Activated CD4-positive, alpha-beta memory T cell treated with anti-CD3 and anti-CD28 coated beads, Interleukin-2, amount 10 ng/mL, durations not matched to agents 7 days and 5 days (primary cell): ENCODE results near the gene YOD1. TPM values are rescaled to one million over a fixed set of nuclear protein-coding genes. Genes with fewer than 3 reads are reported as not detected.

Experiments used
- CTCF ChIA-PET: fragments of 350-600 bp; sonication (Branson Sonifier 250); formaldehyde crosslinking; loops from one replicate; lab custom pipeline; 2021; ENCODE audit warnings: antibody characterized with exemption, inconsistent platforms; lab: Charles Lee
- POLR2A ChIA-PET: fragments of 350-600 bp; sonication (Branson Sonifier 250); formaldehyde crosslinking; loops from one replicate; lab custom pipeline; 2021; ENCODE audit warnings: antibody characterized with exemption; lab: Charles Lee
- DNase-seq: peaks from one replicate; pipeline ENCODE4 v3.0.0-alpha.2; 2020
- H3K27ac Mint-ChIP-seq: one replicate; pipeline ENCODE4 v1.8.0; 2021; ENCODE audit warnings: mild to moderate bottlenecking, mixed read lengths
- H3K27me3 Mint-ChIP-seq: one replicate; pipeline ENCODE4 v1.8.0; 2021; ENCODE audit warnings: mixed read lengths
- H3K36me3 Mint-ChIP-seq: one replicate; pipeline ENCODE4 v1.8.0; 2021; ENCODE audit warnings: low read depth, mixed read lengths
- H3K4me1 Mint-ChIP-seq: one replicate; pipeline ENCODE4 v1.8.0; 2021; ENCODE audit warnings: mixed read lengths
- H3K4me3 Mint-ChIP-seq: one replicate; pipeline ENCODE4 v1.8.0; 2021; ENCODE audit warnings: mild to moderate bottlenecking, mixed read lengths
- H3K9me3 Mint-ChIP-seq: one replicate; pipeline ENCODE4 v1.8.0; 2021; ENCODE audit warnings: mixed read lengths
- total RNA-seq, 2 experiments: library from RNA; stranded (reverse); gene quantifications; one replicate each; pipeline ENCODE4 v1.2.3, GENCODE V29; 2021

YOD1 gene
- total RNA-seq, 2 experiments from 2014 or later, result 9.1 to 9.4 TPM

DNA sequence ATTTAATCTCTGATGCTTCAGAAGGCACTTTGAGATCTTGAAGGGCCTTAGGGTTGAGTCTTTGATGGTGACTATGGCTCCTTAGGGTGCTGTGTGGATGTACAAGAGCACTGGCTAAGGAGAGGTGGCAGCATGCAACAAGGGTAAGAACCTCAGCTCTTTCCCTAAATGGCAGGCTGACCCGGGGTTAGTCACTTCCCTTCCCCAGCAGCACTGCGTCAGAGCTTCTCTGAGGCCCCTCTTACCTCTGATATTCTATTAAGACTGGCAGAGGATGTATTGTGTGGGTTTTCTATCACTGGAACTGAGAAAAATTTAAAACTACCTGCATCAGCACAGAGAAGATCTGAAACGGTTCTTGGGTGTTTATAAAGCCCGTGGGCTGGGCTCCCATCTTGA is 30.3 kb downstream of the YOD1 start:
- H3K27ac Mint-ChIP-seq, result no peak overlapping the region
- H3K4me1 Mint-ChIP-seq, result peaks cover 6% of the 10 kb centered on the region
- H3K9me3 Mint-ChIP-seq, result no peaks in the 10 kb centered on the region
- no peaks in the 10 kb centered on the region for H3K36me3 Mint-ChIP-seq
- peaks cover 23% of the 10 kb centered on the region for H3K27me3 Mint-ChIP-seq
- DNase-seq, result no peak
- CTCF ChIA-PET, result no interaction called here
- H3K4me3 Mint-ChIP-seq, result no peak overlapping the region
- POLR2A ChIA-PET, result interaction anchor here (0.7 kb wide), 1 partner anchor 8 kb away, joined by 3 read pairs; no protein-coding TSS in a partner anchor

GRCh38 chr1:207020065-207020708 is 30.8 kb downstream of the YOD1 start:
- no peak overlapping the region for H3K27ac Mint-ChIP-seq
- peaks cover 18% of the 10 kb centered on the region for H3K27me3 Mint-ChIP-seq
- no peaks in the 10 kb centered on the region for H3K36me3 Mint-ChIP-seq
- no peak for DNase-seq
- CTCF ChIA-PET, result no interaction called here
- peaks cover 6% of the 10 kb centered on the region for H3K4me1 Mint-ChIP-seq
- no peaks in the 10 kb centered on the region for H3K9me3 Mint-ChIP-seq
- no peak overlapping the region for H3K4me3 Mint-ChIP-seq
- POLR2A ChIA-PET, result interaction anchor here (0.7 kb wide), 1 partner anchor 9 kb away, joined by 3 read pairs; no protein-coding TSS in a partner anchor

GRCh38 chr1:207019661-207020060 is 31.3 kb downstream of the YOD1 start:
- POLR2A ChIA-PET, result no interaction called here
- no peaks in the 10 kb centered on the region for H3K36me3 Mint-ChIP-seq

GRCh38 chr1:207019161-207019560 is 31.8 kb downstream of the YOD1 start:
- no peaks in the 10 kb centered on the region for H3K36me3 Mint-ChIP-seq
- POLR2A ChIA-PET, result no interaction called here
- no peak overlapping the region for H3K27ac Mint-ChIP-seq
- H3K27me3 Mint-ChIP-seq, result peaks cover 25% of the 10 kb centered on the region
- H3K9me3 Mint-ChIP-seq, result no peaks in the 10 kb centered on the region
- peaks cover 6% of the 10 kb centered on the region for H3K4me1 Mint-ChIP-seq
- no peak for DNase-seq
- H3K4me3 Mint-ChIP-seq, result no peak overlapping the region
- CTCF ChIA-PET, result interaction anchor here (0.6 to 1.8 kb wide), 2 partner anchors 14 to 502 kb away, joined by 4 to 7 read pairs; no protein-coding TSS in a partner anchor

More at GRCh38 chr1:207019661-207020060, 31.3 kb downstream of the YOD1 start:
- Mint-ChIP-seq H3K9me3 (no peaks in the 10 kb centered on the region), H3K4me1 (peaks cover 6% of the 10 kb centered on the region), H3K27me3 (peaks cover 21% of the 10 kb centered on the region), H3K4me3 (no peak overlapping the region), H3K27ac (no peak overlapping the region)
- no peak for DNase-seq
- CTCF ChIA-PET, result interaction anchor here (0.6 kb wide), 1 partner anchor 501 kb away, joined by 4 read pairs; no protein-coding TSS in a partner anchor

GRCh38 chr1:207018707-207019106 is 32.3 kb downstream of the YOD1 start:
- H3K27me3 Mint-ChIP-seq, result peaks cover 29% of the 10 kb centered on the region
- ChIA-PET POLR2A (no interaction called here), CTCF (interaction anchor here (1.8 kb wide), 1 partner anchor 13 kb away, joined by 7 read pairs; no protein-coding TSS in a partner anchor)

GRCh38 chr1:207017615-207018559 is 33.1 kb downstream of the YOD1 start:
- Mint-ChIP-seq H3K9me3 (no peaks in the 10 kb centered on the region), H3K27ac (no peak overlapping the region), H3K4me3 (no peak overlapping the region), H3K4me1 (peaks cover 6% of the 10 kb centered on the region), H3K36me3 (no peaks in the 10 kb centered on the region), H3K27me3 (peaks cover 36% of the 10 kb centered on the region)
- POLR2A ChIA-PET, result no interaction called here
- CTCF ChIA-PET, result interaction anchor here (0.9 to 1.8 kb wide), 2 partner anchors 13 to 25 kb away, joined by 3 to 7 read pairs; no protein-coding TSS in a partner anchor
- no peak for DNase-seq

More at GRCh38 chr1:207018707-207019106, 32.3 kb downstream of the YOD1 start:
- Mint-ChIP-seq H3K27ac (no peak overlapping the region), H3K9me3 (no peaks in the 10 kb centered on the region), H3K4me1 (peaks cover 6% of the 10 kb centered on the region), H3K4me3 (no peak overlapping the region), H3K36me3 (no peaks in the 10 kb centered on the region)
- DNase-seq, result no peak

GRCh38 chr1:207015791-207016190 is 35.2 kb downstream of the YOD1 start:
- Mint-ChIP-seq H3K27ac (no peak overlapping the region), H3K9me3 (no peaks in the 10 kb centered on the region), H3K4me3 (no peak overlapping the region), H3K36me3 (no peaks in the 10 kb centered on the region), H3K27me3 (peaks cover 51% of the 10 kb centered on the region), H3K4me1 (peaks cover 5% of the 10 kb centered on the region)
- ChIA-PET POLR2A (no interaction called here), CTCF (interaction anchor here (1.6 to 1.7 kb wide), 2 partner anchors 12 to 34 kb away, joined by 3 to 6 read pairs; no protein-coding TSS in a partner anchor)
- DNase-seq, result no peak

- H3K27me3 Mint-ChIP-seq, result peaks cover 53% of the 10 kb centered on the region
- ChIA-PET CTCF (interaction anchor here (1.6 to 1.7 kb wide), 2 partner anchors 11 to 35 kb away, joined by 3 to 6 read pairs; no protein-coding TSS in a partner anchor), POLR2A (no interaction called here)
- H3K9me3 Mint-ChIP-seq, result no peaks in the 10 kb centered on the region
- no peaks in the 10 kb centered on the region for H3K36me3 Mint-ChIP-seq
- H3K4me1 Mint-ChIP-seq, result peaks cover 4% of the 10 kb centered on the region
- DNase-seq, result no peak
- no peak overlapping the region for H3K4me3 Mint-ChIP-seq
- H3K27ac Mint-ChIP-seq, result no peak overlapping the region
These were observed 36.3 kb downstream of the YOD1 start for GRCh38 chr1:207014728-207015127.

DNA sequence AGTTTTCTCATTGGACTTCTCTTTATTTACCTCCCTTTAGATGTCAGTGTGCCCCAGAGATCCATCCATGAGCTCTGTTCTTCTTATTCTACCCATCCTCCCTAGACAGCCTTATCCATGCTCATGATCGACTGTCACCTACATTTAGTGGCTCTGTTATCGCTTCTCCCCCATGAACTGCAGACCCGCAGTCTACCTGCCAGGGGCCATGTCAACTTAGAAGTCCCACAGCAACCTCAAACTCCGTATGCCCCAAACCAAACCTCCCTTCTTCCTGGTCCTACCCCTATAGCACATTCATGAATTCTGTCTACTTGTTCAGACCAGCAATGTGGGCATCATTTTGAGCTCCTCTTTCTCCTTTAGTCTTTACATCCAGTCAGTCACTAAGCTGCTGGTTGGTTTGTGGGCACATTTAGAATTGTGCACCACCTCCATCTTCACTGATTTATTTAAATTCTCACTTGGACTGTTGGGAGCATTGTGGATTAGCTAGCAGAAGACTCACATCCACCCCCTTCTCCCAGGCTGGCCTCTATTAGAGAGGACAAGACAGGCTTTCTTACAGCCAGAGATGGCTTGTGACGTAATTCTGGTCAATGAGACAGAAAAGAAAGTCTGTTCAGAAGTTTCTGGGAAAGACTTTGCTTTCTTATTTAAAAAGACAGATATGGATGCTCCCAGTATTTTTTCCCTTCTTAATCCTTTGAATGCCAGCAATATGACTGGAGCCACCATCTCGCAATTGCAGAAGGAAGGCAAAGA is 37.5 kb downstream of the YOD1 start:
- no peak overlapping the region for H3K4me3 Mint-ChIP-seq
- H3K4me1 Mint-ChIP-seq, result peaks cover 4% of the 10 kb centered on the region
- no peaks in the 10 kb centered on the region for H3K36me3 Mint-ChIP-seq
- DNase-seq, result no peak
- no peaks in the 10 kb centered on the region for H3K9me3 Mint-ChIP-seq
- POLR2A ChIA-PET, result no interaction called here
- no peak overlapping the region for H3K27ac Mint-ChIP-seq
- CTCF ChIA-PET, result interaction anchor here (0.8 kb wide), 1 partner anchor 31 kb away, joined by 3 read pairs; no protein-coding TSS in a partner anchor
- H3K27me3 Mint-ChIP-seq, result peaks cover 54% of the 10 kb centered on the region

GRCh38 chr1:207010726-207011125 is 40.3 kb downstream of the YOD1 start:
- no peaks in the 10 kb centered on the region for H3K4me1 Mint-ChIP-seq
- no peak overlapping the region for H3K4me3 Mint-ChIP-seq
- H3K36me3 Mint-ChIP-seq, result no peaks in the 10 kb centered on the region
- ChIA-PET POLR2A (interaction anchor here (0.6 kb wide), 1 partner anchor 13 kb away, joined by 3 read pairs; no protein-coding TSS in a partner anchor), CTCF (interaction anchor here (0.7 kb wide), 1 partner anchor 98 kb away, joined by 3 read pairs; no protein-coding TSS in a partner anchor)
- no peaks in the 10 kb centered on the region for H3K9me3 Mint-ChIP-seq
- no peak for DNase-seq
- H3K27me3 Mint-ChIP-seq, result peaks cover 59% of the 10 kb centered on the region
- no peak overlapping the region for H3K27ac Mint-ChIP-seq

DNA sequence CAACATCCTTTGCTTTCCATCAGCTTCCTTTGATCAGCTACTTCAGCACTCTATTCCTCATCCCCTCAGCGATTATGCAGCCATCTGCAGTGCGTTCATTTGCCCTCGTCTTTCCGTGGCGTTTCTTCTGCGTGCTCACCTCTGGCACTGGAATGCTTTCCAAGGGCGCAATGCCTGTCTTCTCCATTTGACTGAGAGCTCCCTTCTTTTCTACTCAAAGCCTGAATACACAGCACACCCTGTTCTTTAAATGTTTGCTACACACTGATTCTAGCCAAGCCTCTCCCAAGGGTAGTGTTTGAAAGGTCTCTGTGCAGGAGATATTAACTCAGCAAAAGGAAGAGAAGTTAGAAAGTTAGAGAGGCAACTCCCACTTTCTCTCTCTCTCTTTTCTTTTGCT is 41.1 kb downstream of the YOD1 start:
- ChIA-PET POLR2A (no interaction called here), CTCF (no interaction called here)
- no peak for DNase-seq
- no peaks in the 10 kb centered on the region for H3K4me1 Mint-ChIP-seq
- H3K27me3 Mint-ChIP-seq, result peaks cover 62% of the 10 kb centered on the region
- H3K36me3 Mint-ChIP-seq, result no peaks in the 10 kb centered on the region
- H3K4me3 Mint-ChIP-seq, result no peak overlapping the region
- H3K27ac Mint-ChIP-seq, result no peak overlapping the region
- H3K9me3 Mint-ChIP-seq, result no peaks in the 10 kb centered on the region

DNA sequence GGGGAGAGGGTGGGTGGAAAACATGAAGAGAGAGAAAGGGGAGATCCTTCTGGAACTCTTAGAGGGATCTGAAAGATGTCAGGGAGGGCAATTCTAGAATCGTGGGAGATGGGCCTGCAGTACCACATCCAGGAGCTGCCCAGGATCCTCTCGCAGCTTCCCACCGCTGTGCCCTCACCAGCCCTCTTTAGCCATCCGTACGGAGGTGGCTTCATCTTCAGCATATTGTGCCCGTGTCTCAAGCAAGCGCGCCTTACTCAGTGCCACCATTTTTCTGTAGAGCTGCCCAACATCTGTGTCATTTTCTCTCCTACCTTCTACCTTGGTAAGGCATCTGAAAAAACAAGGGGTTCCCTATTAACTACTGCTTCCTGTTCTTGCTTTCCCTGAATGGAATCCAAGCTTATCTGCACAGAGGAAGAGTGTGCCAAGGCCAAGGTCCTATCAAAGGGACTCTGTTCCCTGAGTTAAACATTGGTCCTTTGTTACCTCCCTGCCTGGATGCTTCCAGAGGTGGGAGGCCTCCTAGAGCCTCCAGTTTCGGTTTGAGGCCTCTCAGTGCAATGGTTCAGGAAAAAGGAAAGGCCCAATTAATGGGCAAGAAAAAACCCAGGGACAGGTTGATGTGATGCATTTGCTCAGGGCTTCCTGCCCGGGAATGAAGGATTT is 41.7 kb downstream of the YOD1 start:
- Mint-ChIP-seq H3K9me3 (no peaks in the 10 kb centered on the region), H3K27me3 (peaks cover 60% of the 10 kb centered on the region), H3K4me3 (no peak overlapping the region), H3K4me1 (peaks cover 1% of the 10 kb centered on the region), H3K27ac (no peak overlapping the region), H3K36me3 (no peaks in the 10 kb centered on the region)
- DNase-seq, result no peak
- POLR2A ChIA-PET, result no interaction called here
- CTCF ChIA-PET, result no interaction called here
